Uterus (tissue), 4 donors: Measurements from ENCODE around the gene SYNCRIP. TPM values are rescaled to one million over a fixed set of nuclear protein-coding genes. Genes with fewer than 3 reads are reported as not detected.
"Not testable (repeated sequence)": the region's sequence is repeated elsewhere in the genome, so short reads cannot be mapped to it uniquely, and the experiment has no call there.

ENCODE experiments used
- DNase-seq, 2 donors: peaks; one replicate each; pipeline ENCODE4 v3.0.0-alpha.2; 2019 to 2020
- H3K27ac ChIP-seq, 2 donors: fragments of 200-600 bp; sonication (generic); 1 replicate in 1 of 2; 2 replicates in 1 of 2; pipeline ENCODE4 v1.5.1; 2016 to 2018
- H3K27me3 ChIP-seq, 2 donors: fragments of 200-600 bp; sonication (generic); one replicate each; pipeline ENCODE4 v1.5.1; 2018 to 2019; ENCODE audit warnings: control low read depth in 1 of 2
- H3K36me3 ChIP-seq, 2 donors: fragments of 200-600 bp; sonication (generic); one replicate each; pipeline ENCODE4 v1.5.1; 2019; ENCODE audit warnings: control low read depth in 1 of 2
- H3K4me1 ChIP-seq, 2 donors: fragments of 200-600 bp; sonication (generic); one replicate each; pipeline ENCODE4 v1.5.1; 2018 to 2019; ENCODE audit warnings: control low read depth in 1 of 2
- H3K4me3 ChIP-seq, 2 donors: fragments of 200-600 bp; sonication (generic); 1 replicate in 1 of 2; 2 replicates in 1 of 2; pipeline ENCODE4 v1.5.1; 2018 to 2019; ENCODE audit warnings: mild to moderate bottlenecking in 1 of 2
- H3K9me3 ChIP-seq, 2 donors: fragments of 200-600 bp; sonication (generic); one replicate each; pipeline ENCODE4 v1.5.1; 2019; ENCODE audit warnings: control low read depth in 1 of 2
- CTCF ChIP-seq, 4 experiments: fragments of 200-600 bp in 2 of 4; fragments of 450-650 bp in 2 of 4; sonication (generic) in 2 of 4; IDR thresholded peaks; one replicate each; pipeline ENCODE4 v1.5.1; 2016 to 2019; ENCODE audit warnings: antibody characterized with exemption in 4 of 4, mild to moderate bottlenecking in 2 of 4, moderate library complexity in 1 of 4
- POLR2A ChIP-seq, 2 donors: fragments of 450-650 bp; IDR thresholded peaks; one replicate each; pipeline ENCODE4 v1.6.1; 2016; ENCODE audit warnings: antibody characterized with exemption in 2 of 2, mild to moderate bottlenecking in 1 of 2, moderate library complexity in 1 of 2
- intact Hi-C: fragments of 100-400 bp; cut with DNase I; formaldehyde crosslinking; loops from one replicate; pipeline ENCODE4 v1.15.1; 2023; ENCODE audit warnings: low total_unique reads
- total RNA-seq, 4 donors: library from RNA; depleted of rRNA in 3 of 4; stranded (reverse); fragments of >200 nt in 3 of 4; gene quantifications; one replicate each; pipeline versions ENCODE4 v1.1.0 to v1.2.4, GENCODE V29; 2014 to 2023
- donor health status: DM: yes; HTN: yes; CAD: no.

The SYNCRIP gene
- total RNA-seq, 4 donors from 2014 or later = 25.1 to 147 (median 106) TPM

- H3K27me3 ChIP-seq = no peaks in the 10 kb centered on the region
- H3K9me3 ChIP-seq = no peaks in the 10 kb centered on the region
- H3K36me3 ChIP-seq = no peaks in the 10 kb centered on the region
- TF ChIP-seq POLR2A (IDR thresholded peaks at IDR 0.05) = no peak
- TF ChIP-seq CTCF (IDR thresholded peaks at IDR 0.05) = no peak
- intact Hi-C loops = no loop called here
- no peak overlapping the region for H3K27ac ChIP-seq
- H3K4me1 ChIP-seq = peaks cover 0 to 9% of the 10 kb centered on the region in 2 donors
- H3K4me3 ChIP-seq = peak overlapping the region in 1 of 2 donors; percentile 49
- DNase-seq = no peak
Observed at GRCh38 chr6:85592033-85592432, 50.7 kb downstream of the SYNCRIP start.

- intact Hi-C loops = no loop called here
- H3K4me3 ChIP-seq = no peak overlapping the region
- no peak overlapping the region for H3K27ac ChIP-seq
- peaks cover 0 to 9% of the 10 kb centered on the region in 2 donors for H3K4me1 ChIP-seq
- no peaks in the 10 kb centered on the region for H3K36me3 ChIP-seq
- H3K27me3 ChIP-seq = no peaks in the 10 kb centered on the region
- H3K9me3 ChIP-seq = no peaks in the 10 kb centered on the region
- TF ChIP-seq POLR2A (IDR thresholded peaks at IDR 0.05) (no peak), CTCF (IDR thresholded peaks at IDR 0.05) (no peak)
- DNase-seq = no peak
Observed at GRCh38 chr6:85591207-85591606, 51.5 kb downstream of the SYNCRIP start.

- TF ChIP-seq CTCF (IDR thresholded peaks at IDR 0.05) (no peak), POLR2A (IDR thresholded peaks at IDR 0.05) (no peak)
Observed at GRCh38 chr6:85585741-85586140, 56.9 kb downstream of the SYNCRIP start.

GRCh38 chr6:85582832-85583231 lies 59.9 kb downstream of the SYNCRIP start:
- DNase-seq, intact Hi-C loops, H3K27me3 ChIP-seq, H3K4me3 ChIP-seq, H3K36me3 ChIP-seq, H3K4me1 ChIP-seq, H3K27ac ChIP-seq: not testable (repeated sequence)
- peaks cover 0 to 13% of the 10 kb centered on the region in 2 donors for H3K9me3 ChIP-seq

More at GRCh38 chr6:85585741-85586140, 56.9 kb downstream of the SYNCRIP start:
- H3K36me3 ChIP-seq = no peaks in the 10 kb centered on the region
- no peak overlapping the region for H3K4me3 ChIP-seq
- H3K4me1 ChIP-seq = no peaks in the 10 kb centered on the region
- intact Hi-C loops = no loop called here
- DNase-seq = no peak
- peaks cover 0 to 13% of the 10 kb centered on the region in 2 donors for H3K9me3 ChIP-seq
- no peak overlapping the region for H3K27ac ChIP-seq
- H3K27me3 ChIP-seq = no peaks in the 10 kb centered on the region

GRCh38 chr6:85581572-85581971 lies 61.1 kb downstream of the SYNCRIP start:
- Histone ChIP-seq H3K4me1 (no peaks in the 10 kb centered on the region), H3K36me3 (no peaks in the 10 kb centered on the region), H3K27me3 (no peaks in the 10 kb centered on the region), H3K4me3 (no peak overlapping the region), H3K9me3 (peaks cover 0 to 13% of the 10 kb centered on the region in 2 donors), H3K27ac (no peak overlapping the region)
- no peak for DNase-seq
- intact Hi-C loops = no loop called here
- TF ChIP-seq CTCF (IDR thresholded peaks at IDR 0.05) = no peak
- no peak for TF ChIP-seq POLR2A (IDR thresholded peaks at IDR 0.05)

- H3K9me3 ChIP-seq = peaks cover 0 to 13% of the 10 kb centered on the region in 2 donors
Observed at GRCh38 chr6:85580878-85581267, 61.8 kb downstream of the SYNCRIP start.

More at GRCh38 chr6:85580878-85581267, 61.8 kb downstream of the SYNCRIP start:
- no peak overlapping the region for H3K4me3 ChIP-seq
- no peak overlapping the region for H3K27ac ChIP-seq
- intact Hi-C loops = no loop called here
- TF ChIP-seq POLR2A (IDR thresholded peaks at IDR 0.05) (no peak), CTCF (IDR thresholded peaks at IDR 0.05) (no peak)
- DNase-seq = no peak
- no peaks in the 10 kb centered on the region for H3K27me3 ChIP-seq
- no peaks in the 10 kb centered on the region for H3K36me3 ChIP-seq
- H3K4me1 ChIP-seq = no peaks in the 10 kb centered on the region
